Stimulated activated naive CD8-positive, alpha-beta T cell treated with anti-CD3 and anti-CD28 coated beads, Interleukin-15, Interleukin-2, amounts not matched to agents 100 U/mL and 50 U/mL, for 24 hours (primary cell): ENCODE measurements around the gene CHD6.

Experiments
- ATAC-seq: fragments of 150-1000 bp; cut with Tn5 transposase; one replicate; pipeline ENCODE4 v1.10.0; 2021
- DNase-seq: peaks from one replicate; pipeline ENCODE4 v3.0.0; 2021

CHD6 gene

GRCh38 chr20:41505184-41505583, 113.0 kb downstream of the CHD6 start:
- ATAC-seq = no peak
- DNase-seq = no peak

GRCh38 chr20:41501376-41501775, 116.8 kb downstream of the CHD6 start:
- ATAC-seq (no peak), DNase-seq (no peak)

- ATAC-seq (no peak), DNase-seq (no peak)
Observed at GRCh38 chr20:41499961-41500725, 118.0 kb downstream of the CHD6 start.

- ATAC-seq = no peak
- no peak for DNase-seq
Observed at GRCh38 chr20:41499064-41499463, 119.1 kb downstream of the CHD6 start.

- DNase-seq = no peak
- no peak for ATAC-seq
Observed at GRCh38 chr20:41497186-41497895, 120.8 kb downstream of the CHD6 start.

GRCh38 chr20:41494451-41494850, 123.7 kb downstream of the CHD6 start:
- ATAC-seq (no peak), DNase-seq (no peak)

- DNase-seq = no peak
- ATAC-seq = no peak
Observed at GRCh38 chr20:41483553-41483930, 134.6 kb downstream of the CHD6 start.

GRCh38 chr20:41482647-41483552, 135.3 kb downstream of the CHD6 start:
- DNase-seq (no peak), ATAC-seq (no peak)

GRCh38 chr20:41480054-41480770, 138.0 kb downstream of the CHD6 start:
- DNase-seq = no peak
- no peak for ATAC-seq

GRCh38 chr20:41479113-41479512, 139.1 kb downstream of the CHD6 start:
- DNase-seq (no peak), ATAC-seq (no peak)

- ATAC-seq = no peak
- no peak for DNase-seq
Observed at GRCh38 chr20:41478026-41478425, 140.2 kb downstream of the CHD6 start.

GRCh38 chr20:41476446-41476845, 141.7 kb downstream of the CHD6 start:
- ATAC-seq (no peak), DNase-seq (no peak)

- no peak for ATAC-seq
- no peak for DNase-seq
Observed at GRCh38 chr20:41476013-41476441, 142.2 kb downstream of the CHD6 start.

- ATAC-seq (no peak), DNase-seq (no peak)
Observed at GRCh38 chr20:41475503-41475902, 142.7 kb downstream of the CHD6 start.

GRCh38 chr20:41470362-41471095, 147.6 kb downstream of the CHD6 start:
- ATAC-seq (no peak), DNase-seq (no peak)

- ATAC-seq (no peak), DNase-seq (no peak)
Observed at GRCh38 chr20:41469868-41470267, 148.3 kb downstream of the CHD6 start.

GRCh38 chr20:41468994-41469600, 149.1 kb downstream of the CHD6 start:
- no peak for ATAC-seq
- no peak for DNase-seq

- DNase-seq (no peak), ATAC-seq (no peak)
Observed at GRCh38 chr20:41467690-41468089, 150.5 kb downstream of the CHD6 start.

GRCh38 chr20:41467220-41467619, 151.0 kb downstream of the CHD6 start:
- no peak for ATAC-seq
- DNase-seq = no peak

GRCh38 chr20:41463567-41463966, 154.6 kb downstream of the CHD6 start:
- ATAC-seq = no peak

More at GRCh38 chr20:41463567-41463966, 154.6 kb downstream of the CHD6 start:
- no peak for DNase-seq
